H1 (cell line): Measurements from ENCODE around the gene GCK. TPM values are rescaled to one million over a fixed set of nuclear protein-coding genes. Genes with fewer than 3 reads are reported as not detected.

ENCODE experiments used
- CTCF ChIA-PET: fragments of 300-600 bp; sonication (Branson Sonifier 250); formaldehyde crosslinking; loops from one replicate; lab custom pipeline; 2021; ENCODE audit not compliant: partially characterized antibody; lab: Charles Lee
- POLR2A ChIA-PET: fragments of 300-600 bp; sonication (Branson Sonifier 250); formaldehyde crosslinking; loops from one replicate; lab custom pipeline; 2021; ENCODE audit warnings: inconsistent platforms; ENCODE audit not compliant: partially characterized antibody; lab: Charles Lee
- DNase-seq, 2 experiments: peaks; one replicate each; pipeline versions ENCODE4 v3.0.0 to v3.0.0-alpha.2; 2010 to 2022; ENCODE audit warnings: low spot score in 2 of 2, low read depth in 1 of 2, mixed read lengths in 1 of 2
- FAIRE-seq: peaks from 2 replicates; lab custom pipeline; 2011; peaks lifted over from hg19 to GRCh38; lab: Jason Lieb, UNC
- H2AFZ ChIP-seq: 2 replicates; pipeline ENCODE4 v1.8.1; 2012; ENCODE audit warnings: low read length, inconsistent platforms
- H2AK5ac ChIP-seq: 2 replicates; pipeline ENCODE4 v1.6.1; 2013; ENCODE audit warnings: low read depth, low read length
- H2BK120ac ChIP-seq: replicated peaks from 2 replicates; pipeline ENCODE3; 2013; ENCODE audit warnings: low read depth, low read length, inconsistent platforms
- H2BK12ac ChIP-seq: 2 replicates; pipeline ENCODE4 v1.6.1; 2013; ENCODE audit warnings: low read depth, low read length
- H2BK15ac ChIP-seq: 2 replicates; pipeline ENCODE4 v1.6.1; 2013; ENCODE audit warnings: low read length
- H2BK20ac ChIP-seq: 2 replicates; pipeline ENCODE4 v1.6.1; 2013; ENCODE audit warnings: low read length
- H2BK5ac ChIP-seq: 2 replicates; pipeline ENCODE4 v1.6.1; 2013; ENCODE audit warnings: low read depth, low read length
- H3K14ac ChIP-seq: 2 replicates; pipeline ENCODE4 v1.6.1; 2013; ENCODE audit warnings: inconsistent platforms; ENCODE audit not compliant: insufficient read length
- H3K18ac ChIP-seq: 2 replicates; pipeline ENCODE4 v1.6.1; 2013; ENCODE audit warnings: low read length; ENCODE audit errors: extremely low read depth
- H3K23ac ChIP-seq: 2 replicates; pipeline ENCODE4 v1.6.1; 2013; ENCODE audit warnings: inconsistent platforms; ENCODE audit not compliant: insufficient read length
- H3K23me2 ChIP-seq: 2 replicates; pipeline ENCODE4 v1.6.1; 2013; ENCODE audit warnings: low read depth, low read length
- H3K27ac ChIP-seq: 2 replicates; pipeline ENCODE4 v1.6.1; 2011; ENCODE audit warnings: low read depth, low read length, inconsistent platforms
- H3K27me3 ChIP-seq, 4 experiments: replicated peaks in 1 of 4; 1 replicate in 1 of 4; 2 replicates in 3 of 4; pipeline versions ENCODE4 v1.6.1 to v1.8.1; 2011 to 2013; ENCODE audit warnings: low read length in 3 of 4, mild to moderate bottlenecking in 3 of 4, inconsistent platforms in 2 of 4, mixed read lengths in 2 of 4, moderate library complexity in 1 of 4; ENCODE audit not compliant: control insufficient read depth in 3 of 4, insufficient read depth in 3 of 4; ENCODE audit errors: extremely low read depth in 1 of 4
- H3K36me3 ChIP-seq, 4 experiments: 2 replicates each; pipeline versions ENCODE4 v1.6.1 to v1.8.1; 2011 to 2013; ENCODE audit warnings: mild to moderate bottlenecking in 4 of 4, low read length in 3 of 4, moderate library complexity in 2 of 4, control low read depth in 1 of 4, inconsistent platforms in 1 of 4; ENCODE audit not compliant: insufficient read depth in 4 of 4, control insufficient read depth in 2 of 4
- H3K4ac ChIP-seq: replicated peaks from 2 replicates; pipeline ENCODE3; 2013; ENCODE audit warnings: low read length, low read depth, mixed read lengths, inconsistent platforms; ENCODE audit not compliant: insufficient read length
- H3K4me1 ChIP-seq, 4 experiments: replicated peaks in 1 of 4; 1 replicate in 1 of 4; 2 replicates in 3 of 4; pipeline versions ENCODE4 v1.6.1 to v1.8.1; 2011 to 2013; ENCODE audit warnings: low read length in 3 of 4, inconsistent platforms in 2 of 4, mixed read lengths in 1 of 4; ENCODE audit not compliant: insufficient read depth in 4 of 4, control insufficient read depth in 3 of 4
- H3K4me2 ChIP-seq, 2 experiments: 2 replicates each; pipeline versions ENCODE4 v1.6.1 to v1.8.1; 2011 to 2013; ENCODE audit warnings: low read depth in 2 of 2, low read length in 2 of 2, control low read depth in 1 of 2, inconsistent platforms in 1 of 2, mild to moderate bottlenecking in 1 of 2; ENCODE audit not compliant: insufficient read depth in 1 of 2
- H3K4me3 ChIP-seq, 4 experiments: fragments of 200-600, 300-600 bp in 1 of 4; sonication (generic), shearing (Covaris generic), sonication (Bioruptor Twin) in 1 of 4; 2 replicates each; pipeline versions ENCODE4 v1.5.1 to v1.8.1; 2011 to 2016; ENCODE audit warnings: low read length in 4 of 4, low read depth in 3 of 4, control low read depth in 2 of 4, inconsistent platforms in 2 of 4, mild to moderate bottlenecking in 2 of 4, mixed read lengths in 1 of 4, moderate library complexity in 1 of 4; ENCODE audit not compliant: insufficient read depth in 2 of 4; ENCODE audit errors: extremely low read depth in 1 of 4
- H3K56ac ChIP-seq: replicated peaks from 2 replicates; pipeline ENCODE3; 2013; ENCODE audit warnings: low read depth, mild to moderate bottlenecking, mixed read lengths, low read length, inconsistent platforms; ENCODE audit not compliant: insufficient read length
- H3K79me1 ChIP-seq: 2 replicates; pipeline ENCODE4 v1.6.1; 2013; ENCODE audit warnings: low read depth, low read length, control low read depth
- H3K79me2 ChIP-seq, 2 experiments: 2 replicates each; pipeline versions ENCODE4 v1.6.1 to v1.8.1; 2012 to 2013; ENCODE audit warnings: low read length in 2 of 2, mild to moderate bottlenecking in 2 of 2, inconsistent platforms in 1 of 2; ENCODE audit not compliant: insufficient read depth in 2 of 2, control insufficient read depth in 1 of 2
- H3K9ac ChIP-seq, 4 experiments: replicated peaks in 1 of 4; 1 replicate in 1 of 4; 2 replicates in 3 of 4; pipeline versions ENCODE4 v1.6.1 to v1.8.1; 2011 to 2013; ENCODE audit warnings: low read depth in 3 of 4, low read length in 3 of 4, control low read depth in 2 of 4, mild to moderate bottlenecking in 2 of 4, moderate library complexity in 2 of 4, inconsistent platforms in 1 of 4; ENCODE audit errors: extremely low read depth in 1 of 4
- H3K9me3 ChIP-seq, 2 experiments: 2 replicates each; pipeline versions ENCODE4 v1.6.1 to v1.8.1; 2012 to 2013; ENCODE audit warnings: mild to moderate bottlenecking in 2 of 2, moderate library complexity in 2 of 2, control low read depth in 1 of 2, inconsistent platforms in 1 of 2, low read depth in 1 of 2, low read length in 1 of 2, mixed read lengths in 1 of 2; ENCODE audit not compliant: insufficient read depth in 2 of 2
- H4K20me1 ChIP-seq, 2 experiments: replicated peaks in 1 of 2; 2 replicates each; pipeline versions ENCODE3 to v1.8.1; 2011 to 2013; ENCODE audit warnings: inconsistent platforms in 2 of 2, low read length in 2 of 2, mild to moderate bottlenecking in 1 of 2; ENCODE audit not compliant: insufficient read depth in 2 of 2, control insufficient read depth in 1 of 2
- H4K5ac ChIP-seq: 2 replicates; pipeline ENCODE4 v1.6.1; 2013; ENCODE audit warnings: low read length, low read depth, mixed read lengths, inconsistent platforms; ENCODE audit not compliant: insufficient read length
- H4K8ac ChIP-seq: 2 replicates; pipeline ENCODE4 v1.8.0; 2013; ENCODE audit warnings: mild to moderate bottlenecking, moderate library complexity, low read length, inconsistent platforms; ENCODE audit not compliant: insufficient read depth; ENCODE audit errors: extremely low read depth
- H4K91ac ChIP-seq: replicated peaks from 2 replicates; pipeline ENCODE3; 2013; ENCODE audit warnings: low read length, mixed read lengths, inconsistent platforms; ENCODE audit not compliant: insufficient read length
- CBX5 ChIP-seq: fragments of 300-800, 300-1000 bp; sonication (generic); IDR thresholded peaks from 2 replicates; pipeline ENCODE4 v1.7.1; 2016; ENCODE audit warnings: antibody characterized with exemption, low read length, low read depth
- EP300 ChIP-seq, 2 experiments: IDR thresholded peaks; 1 replicate in 1 of 2; 2 replicates in 1 of 2; pipeline ENCODE4 v1.6.1; 2011 to 2012; ENCODE audit warnings: low read depth in 2 of 2, low read length in 2 of 2, mild to moderate bottlenecking in 2 of 2, borderline replicate concordance in 1 of 2, inconsistent platforms in 1 of 2, moderate library complexity in 1 of 2
- GTF2F1 ChIP-seq: IDR thresholded peaks from 2 replicates; pipeline ENCODE4 v1.6.1; 2012; ENCODE audit warnings: low read depth, low read length, improper control_type of control experiment, borderline replicate concordance
- WGBS, 2 experiments: shearing (Covaris generic) in 1 of 2; methylation state at CpG; one replicate each; pipeline versions ENCODE4 v1.1.6 to v1.1.7; 2013 to 2015; ENCODE audit warnings: low lambda C conversion rate in 2 of 2, mixed read lengths in 2 of 2, inconsistent platforms in 1 of 2, low coverage in 1 of 2, missing lambda C conversion rate in 1 of 2; ENCODE audit not compliant: insufficient replicate concordance in 2 of 2, insufficient coverage in 1 of 2, insufficient read length in 1 of 2; ENCODE audit errors: extremely low coverage in 1 of 2, missing lambda C conversion rate in 1 of 2; 5-methylcytosine and 5-hydroxymethylcytosine counted together
- polyA plus RNA-seq, 7 experiments: library from polyadenylated mRNA; depleted of rRNA in 3 of 7; stranded (reverse) in 5 of 7; unstranded in 2 of 7; fragments of >200 nt in 5 of 7; fragments of 200-250 nt in 2 of 7; gene quantifications; 1 replicate in 5 of 7; 2 replicates in 1 of 7; 4 replicates in 1 of 7; pipeline versions ENCODE4 v1.2.1 to v1.2.3, GENCODE V29; 2011 to 2013; ENCODE audit warnings: missing spikeins in 2 of 7, mixed read lengths in 2 of 7
- total RNA-seq: library from RNA; stranded (reverse); fragmentation: NEBNext Ultra II Directional; extraction: Animal tissue kit (Norgen Biotek cat#: 25700); gene quantifications from 2 replicates; pipeline ENCODE4 v1.2.1, GENCODE V29; 2021

The GCK gene
- total and polyA plus RNA-seq, 2 of the 8 experiments (the other 6 are each of a cell fraction or from before 2014, with no cell fraction given) = 2.4 to 4.9 TPM

GRCh38 chr7:44212018-44212417 lies 22.8 kb upstream of the GCK start:
- Histone ChIP-seq H2AFZ (no peak overlapping the region), H3K79me1 (no peaks in the 10 kb centered on the region), H4K5ac (no peak overlapping the region), H2BK20ac (no peak overlapping the region), H3K23me2 (no peaks in the 10 kb centered on the region), H3K27me3 (no peaks in the 10 kb centered on the region), H4K20me1 (peaks cover 0 to 5% of the 10 kb centered on the region in 2 experiments), H3K23ac (no peak overlapping the region), H3K9me3 (no peaks in the 10 kb centered on the region), H3K18ac (no peak overlapping the region), H3K4me1 (peaks cover 0 to 11% (median 5%) of the 10 kb centered on the region in 4 experiments; a peak in 5 of 7 replicates), H4K8ac (no peak overlapping the region), H3K4ac (no peak overlapping the region), H3K14ac (no peak overlapping the region), H3K4me2 (no peak overlapping the region), H3K27ac (no peak overlapping the region), H3K36me3 (peaks cover 19 to 47% (median 34%) of the 10 kb centered on the region in 4 experiments), H2BK12ac (no peak overlapping the region), H2AK5ac (no peak overlapping the region), H3K56ac (no peak overlapping the region), H4K91ac (no peak overlapping the region), H2BK5ac (no peak overlapping the region), H3K4me3 (no peak overlapping the region), H3K9ac (no peak overlapping the region), H2BK15ac (no peak overlapping the region), H3K79me2 (no peaks in the 10 kb centered on the region), H2BK120ac (no peak overlapping the region)
- WGBS, 2 experiments = 89% methylated on average over 6 of the region's 6 CpGs; no CpG with 5 or more reads in 1 of the 2 experiments
- FAIRE-seq (no peak), DNase-seq (no peak)
- ChIA-PET POLR2A (interaction anchor here (0.7 kb wide), 2 partner anchors 10 to 72 kb away, joined by 3 read pairs; no protein-coding TSS in a partner anchor), CTCF (interaction anchor here (0.8 to 6.0 kb wide), 8 partner anchors 9 to 81 kb away, joined by 3 to 35 read pairs (median 4); no protein-coding TSS in a partner anchor)
- TF ChIP-seq EP300 (IDR thresholded peaks at IDR 0.05; ENCODE audit: borderline replicate concordance in 1 of 2, low read depth in 2 of 2, low read length in 2 of 2) (no peak), GTF2F1 (no peak), CBX5 (no peak)
